ENCODE results near the gene CES3.
"Not testable (repeated sequence)": the region's sequence is repeated elsewhere in the genome, so short reads cannot be mapped to it uniquely, and the experiment has no call there.

CES3 gene

DNA sequence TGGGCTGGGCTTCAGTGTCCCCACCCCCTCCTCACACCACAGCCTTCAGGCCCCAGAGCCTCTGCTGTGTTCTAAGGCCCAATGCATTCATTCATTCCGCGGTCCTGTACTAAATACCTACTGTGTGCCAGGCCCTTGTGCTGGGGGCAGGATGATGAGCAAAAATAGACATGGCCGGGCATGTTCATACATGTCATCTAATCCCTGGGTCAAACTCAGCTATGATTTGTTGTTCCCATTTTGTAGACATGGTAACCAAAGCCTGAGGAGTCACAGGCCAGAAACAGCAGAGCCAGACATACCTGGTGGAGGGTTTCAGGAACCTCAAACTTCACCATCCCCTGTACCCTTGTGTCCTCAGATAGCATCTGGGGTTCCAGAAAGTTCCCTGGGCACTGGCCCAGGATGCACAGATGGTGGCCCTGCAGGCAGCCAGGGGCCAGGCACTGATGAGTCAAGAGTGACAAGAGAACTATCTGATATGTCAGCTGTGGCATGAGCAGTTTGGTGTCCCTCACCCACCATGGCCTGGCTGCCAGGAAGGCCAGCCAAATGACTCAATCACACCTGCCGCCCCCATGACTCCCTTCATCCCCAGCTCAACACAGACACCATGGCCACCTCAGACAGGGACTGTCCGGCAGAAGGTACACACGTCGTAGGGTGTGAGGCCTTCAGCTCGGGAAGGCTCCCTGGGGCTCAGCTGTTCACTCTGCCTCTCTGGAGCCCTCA, 33.0 kb upstream of the CES3 start:
- DNase-seq, result no peak

DNA sequence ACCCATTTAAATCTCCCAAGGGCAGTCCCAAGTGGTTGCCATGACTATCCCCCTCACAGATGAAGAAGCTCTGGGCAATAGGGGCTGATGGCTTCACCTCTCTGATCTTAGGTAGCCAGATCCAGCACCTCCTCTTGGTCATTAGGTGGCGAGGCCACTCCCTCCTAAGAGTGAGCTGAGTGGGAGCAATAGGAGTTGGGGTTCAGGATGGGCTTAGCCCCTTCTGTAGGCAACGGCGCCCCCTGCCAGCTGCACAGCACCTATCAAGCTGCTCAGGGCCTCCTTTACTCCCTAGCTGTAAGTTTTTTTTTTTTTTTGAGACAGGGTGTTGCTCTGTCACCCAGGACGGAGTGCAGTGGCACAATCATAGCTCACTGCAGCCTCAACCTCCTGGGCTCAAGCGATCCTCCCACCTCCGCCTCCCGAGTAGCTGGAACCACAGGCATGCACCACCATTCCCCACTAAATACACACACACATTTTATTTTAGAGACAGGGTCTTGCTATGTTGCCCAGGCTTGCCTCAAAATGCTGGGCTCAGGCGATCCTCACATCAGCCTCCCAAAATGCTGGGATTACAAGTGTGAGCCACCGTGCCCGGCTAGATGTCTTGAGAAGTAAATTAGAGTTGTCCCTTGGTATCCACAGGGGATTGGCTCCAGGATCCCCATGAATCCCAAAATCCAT, 32.2 kb upstream of the CES3 start:
- DNase-seq, result peak in 1 of 2 donors; percentile 16

DNA sequence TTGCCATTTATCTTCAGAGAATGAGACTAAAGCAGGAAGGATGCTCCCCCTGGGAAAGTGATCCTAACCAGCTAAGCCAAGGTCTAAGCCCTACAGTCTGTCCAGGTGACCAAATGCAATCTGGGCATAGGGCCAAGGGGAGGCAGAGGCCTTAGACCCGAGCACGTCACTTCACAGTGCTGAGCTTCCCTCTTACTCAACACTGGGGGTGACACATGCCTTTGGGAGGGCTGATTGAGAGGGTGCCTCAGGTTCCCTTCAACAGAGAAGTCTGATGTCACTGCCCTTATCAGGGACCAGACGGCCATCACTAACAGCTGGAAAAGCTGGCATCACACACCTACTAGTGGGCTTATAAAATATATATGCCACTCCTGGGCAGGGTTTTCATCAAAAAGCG, 30.9 kb upstream of the CES3 start:
- peak; percentile 11 to 25 for DNase-seq

DNA sequence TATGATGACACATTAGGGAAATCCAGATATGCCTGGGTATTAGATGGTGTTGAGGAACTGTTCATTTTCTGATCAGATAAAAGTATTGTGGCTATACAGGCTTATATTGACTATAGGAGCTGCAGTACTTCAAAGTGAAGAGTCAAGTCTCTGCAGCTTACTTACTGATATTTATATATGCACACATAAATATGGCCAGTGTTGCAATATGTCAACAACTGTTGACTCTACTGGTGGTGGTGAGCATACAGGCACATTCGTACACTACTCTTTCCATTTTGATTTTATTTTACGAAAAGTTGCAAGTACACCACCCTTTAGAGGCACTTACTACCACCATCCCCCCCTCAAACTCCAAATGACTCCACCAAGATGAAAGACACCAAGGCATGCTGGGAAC, 29.4 kb upstream of the CES3 start:
- no peak for DNase-seq

DNA sequence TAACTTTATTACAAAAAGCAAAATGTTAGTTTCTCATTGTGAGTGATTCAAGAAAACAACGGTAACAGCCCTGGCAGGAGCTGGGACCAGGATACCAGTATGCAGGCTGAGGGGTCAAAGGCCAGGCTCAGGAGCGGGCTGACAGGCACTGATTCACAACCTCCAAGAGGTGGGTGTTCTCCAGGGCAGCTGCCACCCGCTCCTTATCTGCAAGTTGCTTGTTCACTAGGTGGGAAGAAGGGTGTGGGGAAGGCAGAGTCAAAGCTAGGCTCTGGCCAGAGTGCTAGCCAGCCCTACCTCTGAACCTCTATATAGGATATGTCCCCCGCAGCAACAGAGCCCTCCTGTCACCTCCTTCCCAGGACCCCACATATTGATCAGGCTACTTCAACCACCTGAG, 29.0 kb upstream of the CES3 start:
- DNase-seq, result no peak

DNA sequence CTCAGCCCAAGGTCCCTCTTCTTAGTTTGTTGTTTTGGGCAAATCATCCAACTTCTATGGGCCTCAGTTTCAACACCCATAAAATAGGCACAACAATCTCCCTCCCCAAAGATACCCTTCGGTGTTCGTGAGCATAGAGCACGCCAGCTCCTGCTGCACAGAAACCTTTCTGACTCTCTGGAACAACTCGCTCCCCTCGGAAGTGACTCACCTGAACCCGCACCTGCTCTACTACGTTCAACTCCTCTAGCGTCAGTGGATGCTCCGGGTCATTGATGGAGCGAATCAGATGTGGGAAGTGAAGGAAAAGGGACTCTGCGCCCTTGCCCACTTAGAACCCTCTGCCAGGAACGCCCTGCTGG, 27.3 kb upstream of the CES3 start:
- DNase-seq, result no peak

DNA sequence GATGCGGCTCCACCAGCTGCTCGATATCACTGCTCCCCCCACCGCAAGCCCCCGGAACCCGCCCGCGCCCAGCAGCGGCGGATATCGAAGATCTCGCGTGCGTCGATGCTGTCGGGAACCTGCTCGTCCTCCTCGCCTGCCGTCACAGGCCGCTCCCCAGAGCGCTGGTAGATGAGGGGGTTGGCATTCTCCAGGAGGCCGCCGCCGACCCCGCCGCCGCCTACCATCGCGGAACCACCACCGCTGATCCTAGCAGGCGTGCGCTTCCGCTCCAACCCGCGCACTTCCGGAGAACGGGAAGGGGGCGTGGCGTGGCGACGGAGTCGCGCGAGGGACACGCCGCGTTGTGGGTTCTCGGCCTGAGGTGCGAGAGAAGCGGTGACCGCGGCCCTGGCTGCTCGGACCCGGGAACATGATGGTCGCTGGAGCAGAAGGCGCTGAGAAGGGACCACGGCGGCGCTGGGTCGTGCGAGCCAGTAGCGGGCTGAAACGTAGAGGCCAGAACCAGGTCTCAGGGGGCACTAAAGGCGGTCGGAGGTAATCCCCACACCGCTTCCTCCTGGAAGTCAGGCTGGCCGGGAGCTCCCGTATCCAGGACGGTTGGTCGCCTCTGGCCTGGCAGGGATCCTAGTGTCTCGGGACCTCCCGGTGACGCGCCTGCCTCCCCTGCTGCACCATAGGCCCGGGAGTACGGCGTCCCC, 26.8 kb upstream of the CES3 start, which contains the start of gene CIAO2B:
CIAO2B (minus strand) TSS at position 265 of the 701 bp plus-strand sequence; CDS start at position 227, 38 bp downstream.
- peak; percentile 76 to 91 for DNase-seq

DNA sequence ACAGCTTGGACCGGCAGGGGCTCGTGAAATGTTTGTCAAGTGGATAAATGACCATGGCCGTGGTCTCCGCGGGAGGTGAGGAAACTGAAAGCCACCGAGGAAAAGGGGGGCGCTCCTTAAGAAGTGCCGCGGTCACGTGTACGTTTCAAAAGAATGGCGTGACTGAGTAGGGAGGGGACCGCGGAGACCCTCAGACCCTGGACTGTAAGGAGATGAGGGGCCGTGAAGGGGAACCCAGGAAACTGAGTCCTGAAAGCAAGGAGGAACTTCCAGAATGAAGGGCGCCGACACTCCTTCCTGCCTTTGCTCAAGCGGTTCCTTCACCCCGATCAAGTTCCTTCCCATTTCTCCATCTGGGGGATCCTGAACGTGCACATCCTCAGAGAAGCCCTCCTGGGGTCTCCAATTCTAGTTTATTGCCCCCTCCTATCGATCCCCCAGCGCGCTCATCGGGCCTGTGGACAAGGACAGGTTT, 26.2 kb upstream of the CES3 start:
- DNase-seq, result not testable (repeated sequence)

DNA sequence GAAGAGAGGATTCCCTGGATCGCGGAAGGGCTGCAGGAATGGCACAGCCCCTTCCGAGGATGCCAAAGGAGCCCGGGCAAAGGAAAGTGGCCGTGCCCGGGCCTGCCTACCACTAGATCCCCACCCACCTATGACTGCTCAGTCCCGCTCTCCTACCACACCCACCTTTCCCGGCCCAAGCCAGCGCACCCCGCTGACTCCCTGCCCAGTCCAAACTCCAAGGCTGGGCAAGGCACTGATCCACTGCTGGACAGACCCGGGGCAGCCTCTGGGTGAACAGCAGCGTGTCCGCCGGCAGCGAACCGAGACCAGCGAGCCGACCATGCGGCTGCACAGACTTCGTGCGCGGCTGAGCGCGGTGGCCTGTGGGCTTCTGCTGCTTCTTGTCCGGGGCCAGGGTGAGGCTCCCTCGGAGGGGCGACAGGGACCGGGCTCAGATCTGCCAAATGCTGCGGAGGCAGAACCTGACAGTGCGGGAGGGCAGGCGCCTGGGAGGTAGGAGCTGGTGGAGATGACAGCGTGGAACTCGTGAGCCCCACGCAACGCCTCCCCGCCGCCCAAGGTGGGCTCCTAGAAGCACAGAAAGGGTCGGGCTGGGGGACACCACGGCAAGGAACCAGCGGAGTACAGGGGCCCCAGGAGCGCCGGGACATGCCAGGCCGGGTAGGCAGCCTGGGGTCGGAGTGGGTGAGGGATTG, 25.6 kb upstream of the CES3 start, which contains the start of gene CES2:
CES2 (plus strand) TSS at position 203 of the 698 bp plus-strand sequence; CDS start at position 323, 120 bp downstream.
- no peak for DNase-seq

DNA sequence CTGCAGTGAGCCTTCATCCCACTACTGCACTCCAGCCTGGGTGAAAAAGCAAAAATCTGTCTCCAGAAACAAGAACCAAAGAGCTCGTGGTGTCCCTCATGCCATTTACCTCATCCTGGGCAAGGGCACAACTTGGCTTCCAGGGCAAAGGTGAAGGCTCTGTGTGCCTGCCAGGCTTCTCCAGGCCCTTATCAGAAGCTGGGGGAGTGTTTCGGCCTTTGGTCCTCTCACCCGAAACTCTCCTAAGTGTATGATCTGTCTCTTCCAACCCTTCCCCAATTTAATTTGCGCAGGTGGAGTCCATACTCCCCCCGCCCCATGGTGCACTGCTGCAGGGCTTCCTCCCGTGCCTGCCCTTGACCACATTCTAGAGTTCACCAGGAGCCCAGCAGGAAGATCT, 24.6 kb upstream of the CES3 start:
- no peak for DNase-seq

DNA sequence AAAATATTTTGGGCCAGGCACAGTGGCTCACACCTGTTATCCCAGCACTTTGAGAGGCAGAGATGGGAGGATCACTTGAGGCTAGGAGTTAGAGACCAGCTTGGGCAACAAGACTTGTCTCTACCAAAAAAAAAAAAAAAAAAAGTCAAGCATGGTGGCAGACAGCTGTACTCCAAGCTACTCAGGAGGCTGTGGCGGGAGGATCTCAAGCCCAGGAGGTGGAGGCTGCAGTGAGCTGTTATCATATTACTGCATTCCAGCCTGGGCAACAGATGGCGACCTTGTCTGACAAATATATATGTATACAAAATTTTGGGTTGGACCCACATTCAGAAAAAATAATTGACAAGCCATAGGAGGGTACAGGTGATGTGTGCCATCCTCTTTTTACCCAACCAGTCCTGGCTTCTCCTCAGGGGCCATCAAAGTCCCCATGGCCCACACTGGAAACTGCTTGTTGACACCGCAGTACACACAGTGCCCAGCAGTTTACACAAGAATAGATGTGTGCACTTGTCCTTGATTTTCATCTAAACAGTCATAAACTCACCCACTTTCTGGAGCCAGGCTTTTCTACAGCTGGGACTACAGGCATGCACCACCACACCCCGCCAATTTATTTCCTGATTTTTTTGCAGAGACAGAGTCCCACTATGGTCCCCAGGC, 24.0 kb upstream of the CES3 start:
- no peak for DNase-seq

DNA sequence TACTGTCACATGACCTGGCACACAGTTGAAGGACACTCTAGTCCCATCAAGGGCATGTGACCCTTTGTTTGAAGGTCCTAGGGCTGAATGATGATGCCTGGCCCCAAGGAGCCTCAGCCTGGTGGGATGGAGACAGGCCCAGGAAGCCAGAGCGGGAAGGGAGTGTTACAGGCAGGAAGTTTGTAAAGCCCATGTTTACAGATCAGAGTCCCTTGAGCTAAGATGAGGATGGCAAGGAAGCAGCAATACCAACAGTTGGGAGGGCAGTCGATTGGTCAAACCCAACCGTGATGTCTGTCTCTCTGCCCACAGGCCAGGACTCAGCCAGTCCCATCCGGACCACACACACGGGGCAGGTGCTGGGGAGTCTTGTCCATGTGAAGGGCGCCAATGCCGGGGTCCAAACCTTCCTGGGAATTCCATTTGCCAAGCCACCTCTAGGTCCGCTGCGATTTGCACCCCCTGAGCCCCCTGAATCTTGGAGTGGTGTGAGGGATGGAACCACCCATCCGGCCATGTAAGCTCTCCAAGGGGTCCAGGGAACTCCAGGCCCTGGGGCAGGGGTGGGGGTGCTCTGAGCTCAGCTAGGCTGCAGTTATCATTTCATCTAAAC, 23.2 kb upstream of the CES3 start:
- DNase-seq, result no peak

DNA sequence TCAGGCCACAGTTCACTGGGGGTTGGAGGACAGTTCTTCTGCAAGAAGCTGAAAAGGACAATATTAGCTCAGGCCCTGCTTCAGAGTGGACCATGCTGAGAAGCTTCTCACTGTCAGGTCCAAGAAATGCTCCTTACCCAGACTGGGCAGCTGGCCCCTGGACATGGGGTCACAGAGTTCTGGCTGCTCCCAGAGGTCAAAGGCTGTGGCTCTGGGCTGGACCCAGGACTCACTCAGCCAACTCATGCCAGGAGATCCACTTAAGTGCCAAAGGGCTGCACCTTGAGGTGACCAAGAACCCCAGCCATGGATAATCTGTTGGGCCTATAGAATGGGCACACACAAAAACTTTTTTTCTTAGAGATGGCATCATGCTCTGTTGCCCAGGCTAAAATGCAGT, 21.7 kb upstream of the CES3 start:
- no peak for DNase-seq

DNA sequence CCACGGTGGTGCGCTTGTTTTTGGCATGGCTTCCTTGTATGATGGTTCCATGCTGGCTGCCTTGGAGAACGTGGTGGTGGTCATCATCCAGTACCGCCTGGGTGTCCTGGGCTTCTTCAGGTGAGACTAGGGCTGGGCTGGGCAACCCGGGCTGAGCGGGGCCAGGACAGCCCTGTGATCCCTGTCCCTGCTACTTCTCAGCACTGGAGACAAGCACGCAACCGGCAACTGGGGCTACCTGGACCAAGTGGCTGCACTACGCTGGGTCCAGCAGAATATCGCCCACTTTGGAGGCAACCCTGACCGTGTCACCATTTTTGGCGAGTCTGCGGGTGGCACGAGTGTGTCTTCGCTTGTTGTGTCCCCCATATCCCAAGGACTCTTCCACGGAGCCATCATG, 20.8 kb upstream of the CES3 start:
- no peak for DNase-seq

DNA sequence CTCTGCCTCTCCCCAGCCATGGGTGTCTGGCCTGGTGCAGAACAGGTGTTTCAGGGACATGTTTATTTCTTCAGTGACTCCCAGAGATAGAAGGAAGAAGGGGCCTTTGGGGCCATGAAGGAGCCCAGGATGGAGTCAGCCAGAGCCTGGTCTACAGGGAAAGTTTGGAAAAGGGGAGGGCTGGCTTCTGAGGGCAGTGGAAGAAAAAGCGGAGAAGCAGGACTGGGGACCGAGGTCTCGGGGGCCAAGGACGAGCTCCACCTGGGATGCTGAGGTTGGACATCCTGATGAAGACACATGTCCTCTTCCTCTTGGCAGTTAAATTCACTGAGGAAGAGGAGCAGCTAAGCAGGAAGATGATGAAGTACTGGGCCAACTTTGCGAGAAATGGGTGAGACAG, 18.1 kb upstream of the CES3 start:
- no peak for DNase-seq

DNA sequence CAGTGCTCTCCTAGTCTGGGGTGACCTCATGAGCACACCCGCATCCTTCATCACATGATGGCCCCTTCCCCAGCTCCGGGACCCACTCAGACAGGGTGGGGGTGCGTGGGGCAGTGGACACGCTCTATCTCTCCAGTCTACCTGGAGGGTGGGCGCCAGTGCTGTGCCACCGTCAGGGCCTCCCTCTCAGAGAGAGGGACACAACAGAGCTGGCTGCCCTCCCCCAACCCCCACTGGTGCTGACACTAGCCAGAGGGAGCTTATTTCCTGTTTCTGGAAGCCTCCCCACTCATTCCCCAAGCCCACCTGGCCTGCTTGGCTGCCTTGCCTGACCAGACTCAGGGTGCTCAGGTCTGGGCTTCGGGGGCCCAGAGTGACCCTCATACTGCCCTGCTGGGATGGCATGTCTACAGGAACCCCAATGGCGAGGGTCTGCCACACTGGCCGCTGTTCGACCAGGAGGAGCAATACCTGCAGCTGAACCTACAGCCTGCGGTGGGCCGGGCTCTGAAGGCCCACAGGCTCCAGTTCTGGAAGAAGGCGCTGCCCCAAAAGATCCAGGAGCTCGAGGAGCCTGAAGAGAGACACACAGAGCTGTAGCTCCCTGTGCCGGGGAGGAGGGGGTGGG, 17.5 kb upstream of the CES3 start:
- DNase-seq, result no peak

DNA sequence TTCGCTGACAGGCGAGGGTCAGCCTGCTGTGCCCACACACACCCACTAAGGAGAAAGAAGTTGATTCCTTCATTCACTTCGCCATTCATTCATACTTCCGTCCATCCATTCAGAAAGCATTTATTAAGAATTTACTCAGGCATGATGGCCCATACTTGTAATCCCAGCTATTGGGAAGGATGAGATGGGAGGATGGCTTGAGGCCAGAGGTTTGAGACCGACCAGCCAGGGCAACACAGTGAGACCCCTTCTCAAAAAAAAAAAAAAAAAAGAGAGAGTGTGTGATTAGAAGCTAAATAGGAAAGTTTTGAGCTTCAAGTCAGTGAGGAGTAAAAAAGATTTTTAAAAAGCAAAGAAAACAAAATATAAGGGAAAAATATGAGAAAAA, 17.0 kb upstream of the CES3 start:
- no peak for DNase-seq

DNA sequence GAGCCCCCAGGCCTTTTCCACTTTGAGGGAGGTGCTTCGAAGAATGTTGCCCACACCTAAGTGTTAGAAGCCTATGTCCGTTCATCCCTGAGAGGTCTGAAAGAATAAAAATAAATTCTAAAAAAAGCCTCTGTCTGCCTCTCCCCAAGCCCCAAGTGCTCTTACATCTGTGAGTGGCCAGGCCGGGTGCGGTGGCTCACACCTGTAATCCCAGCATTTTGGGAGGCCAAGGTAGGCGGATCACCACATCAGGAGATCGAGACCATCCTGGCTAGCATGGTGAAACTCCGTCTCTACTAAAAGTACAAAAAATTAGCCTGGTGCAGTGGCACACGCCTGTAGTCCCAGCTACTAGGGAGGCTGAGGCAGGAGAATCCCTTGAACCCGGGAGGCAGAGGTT, 16.1 kb upstream of the CES3 start:
- DNase-seq, result not testable (repeated sequence)

DNA sequence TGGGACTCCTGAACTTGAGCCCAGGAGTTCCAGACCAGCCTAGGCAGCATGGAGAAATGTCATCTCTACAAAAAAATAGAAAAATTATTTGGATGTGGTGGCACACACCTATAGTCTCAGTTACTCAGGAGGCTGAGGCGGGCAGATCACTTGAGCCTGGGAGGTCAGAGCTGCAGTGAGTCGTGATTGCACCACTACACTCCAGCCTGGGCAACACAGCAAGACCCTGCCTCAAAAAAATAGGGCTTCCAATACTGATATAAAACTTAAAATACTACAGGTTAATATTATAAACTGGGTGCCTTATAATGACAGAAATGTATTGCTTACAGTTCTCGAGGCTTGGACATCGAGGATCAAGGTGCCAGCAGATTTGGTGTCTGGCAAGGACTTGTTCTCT, 15.1 kb upstream of the CES3 start:
- DNase-seq, result no peak

DNA sequence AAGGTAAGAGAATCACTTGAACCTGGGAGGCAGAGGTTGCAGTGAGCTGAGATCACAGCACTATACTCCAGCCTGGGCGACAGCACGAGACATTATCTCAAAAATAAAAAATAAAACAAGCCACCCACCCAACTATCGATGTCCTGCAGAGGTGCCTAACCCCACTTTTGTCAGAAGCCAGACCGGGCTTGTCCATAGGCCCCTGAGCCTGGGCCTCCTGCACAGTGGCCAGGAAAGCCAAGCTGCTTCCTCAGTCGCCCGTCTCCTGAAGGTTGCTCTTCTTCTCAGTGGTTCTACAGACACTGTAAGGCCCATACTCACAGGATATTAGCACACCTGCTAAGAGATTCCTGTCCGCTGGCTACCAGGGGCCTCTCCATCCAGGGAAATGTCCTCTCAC, 14.5 kb upstream of the CES3 start:
- DNase-seq, result no peak

DNA sequence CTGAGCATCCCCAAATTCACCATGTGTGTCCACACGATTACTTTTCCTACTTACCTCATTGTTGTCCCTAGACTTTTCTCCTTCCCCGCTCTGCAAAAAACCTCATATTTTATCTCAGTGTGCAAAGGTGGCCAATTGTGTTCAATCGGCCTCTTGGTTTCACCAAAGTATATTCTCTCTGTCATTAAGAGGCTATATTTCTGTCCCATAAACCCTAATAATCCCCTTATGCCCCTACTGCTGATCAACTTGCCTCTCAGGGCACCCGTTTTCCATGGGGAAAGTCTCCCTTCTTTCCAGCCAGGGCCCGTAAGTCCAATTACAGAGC, 14.1 kb upstream of the CES3 start:
- DNase-seq, result no peak
